H9 (cell line): ENCODE data around the gene UGT1A7. TPM values are rescaled to one million over a fixed set of nuclear protein-coding genes. Genes with fewer than 3 reads are reported as not detected.

Source experiments
- DNase-seq: peaks from one replicate; pipeline ENCODE4 v3.0.0-alpha.2; 2017
- H2AFZ ChIP-seq: one replicate; pipeline ENCODE4 v1.6.1; 2013; ENCODE audit warnings: mild to moderate bottlenecking, low read length, control low read depth, moderate library complexity
- H2AK5ac ChIP-seq: 2 replicates; pipeline ENCODE4 v1.6.1; 2013; ENCODE audit warnings: low read length, control low read depth, mixed read lengths; ENCODE audit not compliant: insufficient read length
- H2BK120ac ChIP-seq: one replicate; pipeline ENCODE4 v1.6.1; 2013; ENCODE audit warnings: low read depth, mild to moderate bottlenecking, low read length, control low read depth, inconsistent platforms; ENCODE audit not compliant: poor library complexity, severe bottlenecking
- H2BK12ac ChIP-seq: 2 replicates; pipeline ENCODE4 v1.6.1; 2013; ENCODE audit warnings: low read length, control low read depth, mixed read lengths, low read depth; ENCODE audit not compliant: insufficient read length
- H2BK15ac ChIP-seq: 2 replicates; pipeline ENCODE4 v1.6.1; 2013; ENCODE audit warnings: low read depth, low read length, control low read depth
- H2BK20ac ChIP-seq: one replicate; pipeline ENCODE4 v1.6.1; 2013; ENCODE audit warnings: low read depth, mild to moderate bottlenecking, low read length, control low read depth, inconsistent platforms; ENCODE audit not compliant: poor library complexity, severe bottlenecking
- H2BK5ac ChIP-seq: 2 replicates; pipeline ENCODE4 v1.6.1; 2013; ENCODE audit warnings: low read length, control low read depth, mixed read lengths; ENCODE audit not compliant: insufficient read length
- H3K14ac ChIP-seq: 2 replicates; pipeline ENCODE4 v1.6.1; 2013; ENCODE audit warnings: low read length, control low read depth; ENCODE audit not compliant: insufficient read depth
- H3K18ac ChIP-seq: 2 replicates; pipeline ENCODE4 v1.6.1; 2013; ENCODE audit warnings: low read depth, mild to moderate bottlenecking, mixed read lengths, low read length, control low read depth; ENCODE audit not compliant: insufficient read length
- H3K23ac ChIP-seq: 2 replicates; pipeline ENCODE4 v1.6.1; 2013; ENCODE audit warnings: low read length, control low read depth, mixed read lengths, low read depth; ENCODE audit not compliant: insufficient read length
- H3K23me2 ChIP-seq: 2 replicates; pipeline ENCODE4 v1.6.1; 2013; ENCODE audit warnings: low read depth, mild to moderate bottlenecking, mixed read lengths, low read length, control low read depth; ENCODE audit not compliant: insufficient read length, poor library complexity, severe bottlenecking
- H3K27ac ChIP-seq: 2 replicates; pipeline ENCODE4 v1.5.1; 2013; ENCODE audit warnings: low read length, control low read depth, mixed read lengths, low read depth; ENCODE audit not compliant: insufficient read length
- H3K27me3 ChIP-seq: 2 replicates; pipeline ENCODE4 v1.6.1; 2013; ENCODE audit warnings: low read length, control low read depth, inconsistent platforms; ENCODE audit not compliant: insufficient read depth
- H3K4ac ChIP-seq: 2 replicates; pipeline ENCODE4 v1.6.1; 2013; ENCODE audit warnings: low read depth, mild to moderate bottlenecking, control low read depth, inconsistent platforms, low read length, moderate library complexity
- H3K4me1 ChIP-seq: 2 replicates; pipeline ENCODE4 v1.6.1; 2013; ENCODE audit warnings: low read length, control low read depth, inconsistent platforms; ENCODE audit not compliant: insufficient read depth
- H3K4me2 ChIP-seq: 2 replicates; pipeline ENCODE4 v1.6.1; 2013; ENCODE audit warnings: low read length, control low read depth, mixed read lengths; ENCODE audit not compliant: insufficient read length, insufficient read depth
- H3K56ac ChIP-seq: 2 replicates; pipeline ENCODE4 v1.6.1; 2013; ENCODE audit warnings: low read depth, mild to moderate bottlenecking, mixed read lengths, low read length, control low read depth; ENCODE audit not compliant: insufficient read length
- H3K79me1 ChIP-seq: 2 replicates; pipeline ENCODE4 v1.6.1; 2013; ENCODE audit warnings: low read depth, mild to moderate bottlenecking, moderate library complexity, low read length, control low read depth, inconsistent platforms; ENCODE audit not compliant: insufficient read depth, poor library complexity, severe bottlenecking
- H3K79me2 ChIP-seq: 2 replicates; pipeline ENCODE4 v1.6.1; 2013; ENCODE audit warnings: low read length, control low read depth, inconsistent platforms; ENCODE audit not compliant: insufficient read depth
- H3K9ac ChIP-seq: 2 replicates; pipeline ENCODE4 v1.6.1; 2013; ENCODE audit warnings: low read length, control low read depth, mixed read lengths; ENCODE audit not compliant: insufficient read length; ENCODE audit errors: extremely low read depth
- H3K9me3 ChIP-seq: one replicate; pipeline ENCODE4 v1.6.1; 2013; ENCODE audit warnings: low read depth, low read length, inconsistent platforms; ENCODE audit not compliant: control insufficient read depth
- H3T11ph ChIP-seq: one replicate; pipeline ENCODE4 v1.6.1; 2013; ENCODE audit warnings: mild to moderate bottlenecking, low read length, control low read depth, inconsistent platforms
- H4K20me1 ChIP-seq: one replicate; pipeline ENCODE4 v1.6.1; 2013; ENCODE audit not compliant: control insufficient read depth, insufficient read length, insufficient read depth
- H4K5ac ChIP-seq: 2 replicates; pipeline ENCODE4 v1.6.1; 2013; ENCODE audit warnings: low read depth, mild to moderate bottlenecking, mixed read lengths, low read length, control low read depth; ENCODE audit not compliant: insufficient read length
- H4K8ac ChIP-seq: replicated peaks from 2 replicates; pipeline ENCODE4 v1.6.1; 2013; ENCODE audit warnings: low read length, control low read depth, mixed read lengths, low read depth; ENCODE audit not compliant: insufficient read length
- H4K91ac ChIP-seq: 2 replicates; pipeline ENCODE4 v1.6.1; 2013; ENCODE audit warnings: low read depth, mild to moderate bottlenecking, moderate library complexity, mixed read lengths, low read length, control low read depth; ENCODE audit not compliant: insufficient read length
- H3K27ac Mint-ChIP-seq, 3 experiments: 2 replicates in 2 of 3; 3 replicates in 1 of 3; pipeline ENCODE4 v1.8.0; 2020 to 2021; ENCODE audit warnings: mixed read lengths in 3 of 3, mild to moderate bottlenecking in 1 of 3, moderate library complexity in 1 of 3
- H3K27me3 Mint-ChIP-seq: 2 replicates; pipeline ENCODE4 v1.8.0; 2021; ENCODE audit warnings: low read depth, mild to moderate bottlenecking, moderate library complexity, mixed read lengths
- H3K36me3 Mint-ChIP-seq, 3 experiments: 2 replicates in 2 of 3; 3 replicates in 1 of 3; pipeline ENCODE4 v1.8.0; 2020 to 2021; ENCODE audit warnings: low read depth in 3 of 3, mixed read lengths in 3 of 3; ENCODE audit not compliant: insufficient read depth in 1 of 3
- H3K4me1 Mint-ChIP-seq, 2 experiments: 2 replicates each; pipeline ENCODE4 v1.8.0; 2020; ENCODE audit warnings: mixed read lengths in 2 of 2
- H3K4me3 Mint-ChIP-seq, 2 experiments: 2 replicates in 1 of 2; 3 replicates in 1 of 2; pipeline ENCODE4 v1.8.0; 2020 to 2021; ENCODE audit warnings: mild to moderate bottlenecking in 2 of 2, mixed read lengths in 2 of 2, moderate library complexity in 1 of 2
- H3K9me3 Mint-ChIP-seq, 2 experiments: 2 replicates in 1 of 2; 3 replicates in 1 of 2; pipeline ENCODE4 v1.8.0; 2020; ENCODE audit warnings: mild to moderate bottlenecking in 2 of 2, mixed read lengths in 2 of 2, moderate library complexity in 1 of 2
- WGBS: extraction: QIAGEN DNeasy Blood & Tissue Kit; methylation state at CpG from one replicate; pipeline ENCODE4 v1.1.7; 2013; ENCODE audit warnings: missing lambda C conversion rate, low lambda C conversion rate, mixed read lengths; ENCODE audit not compliant: insufficient read length; ENCODE audit errors: extremely low coverage; 5-methylcytosine and 5-hydroxymethylcytosine counted together
- total RNA-seq: library from RNA; stranded (reverse); gene quantifications from 2 replicates; pipeline ENCODE4 v1.2.1, GENCODE V29; 2021
- TF ChIP-seq, protein P1 (sequence below): fragments of 200-600 bp; sonication (generic); conservative IDR thresholded peaks from 3 replicates; pipeline ENCODE4 v1.8.0; 2021; ENCODE audit warnings: antibody characterized with exemption, mild to moderate bottlenecking

UGT1A7 gene
- total RNA-seq, 1 experiment from 2014 or later: not detected

DNA sequence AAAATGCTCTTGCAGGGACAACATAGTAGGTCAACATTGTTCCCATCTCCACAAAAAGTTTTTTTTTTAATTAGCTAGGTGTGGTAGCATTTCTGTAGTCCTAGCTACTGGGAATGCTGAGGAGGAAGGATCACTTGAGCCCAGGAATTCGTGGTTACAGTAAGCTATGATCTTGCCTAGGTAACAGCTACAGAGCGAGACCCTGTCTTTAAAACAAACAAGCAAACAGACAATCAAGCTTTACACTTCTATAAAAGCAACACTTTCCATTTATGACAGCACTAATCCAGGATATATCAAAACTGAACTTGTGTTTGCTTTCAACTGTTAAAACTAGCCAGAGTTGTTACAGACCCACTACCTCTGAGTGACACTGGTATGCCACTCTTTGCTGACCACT, 59.2 kb downstream of the UGT1A7 start:
- Histone ChIP-seq H3K4me2 (no peak overlapping the region), H3K79me1 (no peaks in the 10 kb centered on the region), H2AFZ (no peak overlapping the region), H3T11ph (no peak overlapping the region), H4K5ac (no peak overlapping the region), H3K23ac (no peak overlapping the region), H3K9ac (no peak overlapping the region), H2BK20ac (no peak overlapping the region), H3K23me2 (no peaks in the 10 kb centered on the region), H2BK12ac (no peak overlapping the region), H3K27me3 (no peaks in the 10 kb centered on the region), H4K91ac (no peak overlapping the region), H3K14ac (no peak overlapping the region), H3K27ac (no peak overlapping the region), H3K9me3 (no peaks in the 10 kb centered on the region), H2BK120ac (no peak overlapping the region), H4K20me1 (no peaks in the 10 kb centered on the region), H3K79me2 (no peaks in the 10 kb centered on the region), H4K8ac (no peak overlapping the region), H3K4me1 (no peaks in the 10 kb centered on the region), H2BK15ac (no peak overlapping the region), H2AK5ac (no peak overlapping the region), H3K4ac (no peak overlapping the region), H3K56ac (no peak overlapping the region), H3K18ac (no peak overlapping the region), H2BK5ac (no peak overlapping the region)
- DNase-seq: no peak
- H3K4me3 Mint-ChIP-seq: no peak overlapping the region
- H3K27me3 Mint-ChIP-seq: peaks cover 2% of the 10 kb centered on the region
- WGBS: no CpG with 5 or more reads among the region's 2 CpGs
- no peak overlapping the region for H3K27ac Mint-ChIP-seq
- no peaks in the 10 kb centered on the region for H3K4me1 Mint-ChIP-seq
- TF ChIP-seq, protein P1, sequence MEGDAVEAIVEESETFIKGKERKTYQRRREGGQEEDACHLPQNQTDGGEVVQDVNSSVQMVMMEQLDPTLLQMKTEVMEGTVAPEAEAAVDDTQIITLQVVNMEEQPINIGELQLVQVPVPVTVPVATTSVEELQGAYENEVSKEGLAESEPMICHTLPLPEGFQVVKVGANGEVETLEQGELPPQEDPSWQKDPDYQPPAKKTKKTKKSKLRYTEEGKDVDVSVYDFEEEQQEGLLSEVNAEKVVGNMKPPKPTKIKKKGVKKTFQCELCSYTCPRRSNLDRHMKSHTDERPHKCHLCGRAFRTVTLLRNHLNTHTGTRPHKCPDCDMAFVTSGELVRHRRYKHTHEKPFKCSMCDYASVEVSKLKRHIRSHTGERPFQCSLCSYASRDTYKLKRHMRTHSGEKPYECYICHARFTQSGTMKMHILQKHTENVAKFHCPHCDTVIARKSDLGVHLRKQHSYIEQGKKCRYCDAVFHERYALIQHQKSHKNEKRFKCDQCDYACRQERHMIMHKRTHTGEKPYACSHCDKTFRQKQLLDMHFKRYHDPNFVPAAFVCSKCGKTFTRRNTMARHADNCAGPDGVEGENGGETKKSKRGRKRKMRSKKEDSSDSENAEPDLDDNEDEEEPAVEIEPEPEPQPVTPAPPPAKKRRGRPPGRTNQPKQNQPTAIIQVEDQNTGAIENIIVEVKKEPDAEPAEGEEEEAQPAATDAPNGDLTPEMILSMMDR: no peak
- H3K9me3 Mint-ChIP-seq: peaks cover 11 to 14% of the 10 kb centered on the region in 2 experiments
- peaks cover 0 to 7% (median 5%) of the 10 kb centered on the region in 3 experiments; a peak in 4 of 7 replicates for H3K36me3 Mint-ChIP-seq
